Activated CD4-positive, alpha-beta memory T cell treated with anti-CD3 and anti-CD28 coated beads, Interleukin-2, amount 10 ng/mL, durations not matched to agents 7 days and 5 days (primary cell): ENCODE data around the gene PPP4R2. TPM values are rescaled to one million over a fixed set of nuclear protein-coding genes. Genes with fewer than 3 reads are reported as not detected.

ENCODE experiments used
- CTCF ChIA-PET: fragments of 350-600 bp; sonication (Branson Sonifier 250); formaldehyde crosslinking; loops from one replicate; lab custom pipeline; 2021; ENCODE audit warnings: antibody characterized with exemption, inconsistent platforms; lab: Charles Lee
- POLR2A ChIA-PET: fragments of 350-600 bp; sonication (Branson Sonifier 250); formaldehyde crosslinking; loops from one replicate; lab custom pipeline; 2021; ENCODE audit warnings: antibody characterized with exemption; lab: Charles Lee
- DNase-seq: peaks from one replicate; pipeline ENCODE4 v3.0.0-alpha.2; 2020
- H3K27ac Mint-ChIP-seq: one replicate; pipeline ENCODE4 v1.8.0; 2021; ENCODE audit warnings: mild to moderate bottlenecking, mixed read lengths
- H3K27me3 Mint-ChIP-seq: one replicate; pipeline ENCODE4 v1.8.0; 2021; ENCODE audit warnings: mixed read lengths
- H3K36me3 Mint-ChIP-seq: one replicate; pipeline ENCODE4 v1.8.0; 2021; ENCODE audit warnings: low read depth, mixed read lengths
- H3K4me1 Mint-ChIP-seq: one replicate; pipeline ENCODE4 v1.8.0; 2021; ENCODE audit warnings: mixed read lengths
- H3K4me3 Mint-ChIP-seq: one replicate; pipeline ENCODE4 v1.8.0; 2021; ENCODE audit warnings: mild to moderate bottlenecking, mixed read lengths
- H3K9me3 Mint-ChIP-seq: one replicate; pipeline ENCODE4 v1.8.0; 2021; ENCODE audit warnings: mixed read lengths
- total RNA-seq, 2 experiments: library from RNA; stranded (reverse); gene quantifications; one replicate each; pipeline ENCODE4 v1.2.3, GENCODE V29; 2021

PPP4R2 gene
- total RNA-seq, 2 experiments from 2014 or later, result 105 to 106 TPM

GRCh38 chr3:73081140-73081539, 84.5 kb downstream of the PPP4R2 start:
- CTCF ChIA-PET, result interaction anchor here (0.6 to 0.7 kb wide), 3 partner anchors 100 to 673 kb away, joined by 3 to 4 read pairs (median 3); no protein-coding TSS in a partner anchor
- Mint-ChIP-seq H3K27me3 (no peaks in the 10 kb centered on the region), H3K27ac (no peak overlapping the region), H3K4me3 (no peak overlapping the region), H3K4me1 (peaks cover 10% of the 10 kb centered on the region), H3K36me3 (no peaks in the 10 kb centered on the region), H3K9me3 (no peaks in the 10 kb centered on the region)
- POLR2A ChIA-PET, result interaction anchor here (0.7 kb wide), 1 partner anchor 23 kb away, joined by 4 read pairs; no protein-coding TSS in a partner anchor
- no peak for DNase-seq

DNA sequence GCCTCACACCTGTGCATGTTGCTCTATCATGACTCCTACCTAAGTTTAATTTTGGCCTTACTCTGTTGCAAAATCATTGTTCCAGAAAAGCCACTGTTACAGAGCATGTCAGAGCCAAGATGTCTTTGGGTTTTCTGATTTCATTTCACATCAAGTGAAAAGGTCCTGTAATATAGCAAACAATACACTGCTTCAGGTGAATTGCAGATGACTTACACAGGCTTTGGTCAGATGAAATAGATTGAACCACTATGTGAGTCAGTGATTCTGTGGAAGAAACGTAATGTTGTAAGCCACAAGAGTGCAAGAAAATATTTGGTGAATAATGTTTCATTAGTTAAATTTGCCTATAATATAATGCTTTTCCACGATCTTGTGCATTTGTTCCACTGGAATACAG, 87.6 kb downstream of the PPP4R2 start:
- no peak overlapping the region for H3K4me3 Mint-ChIP-seq
- CTCF ChIA-PET, result interaction anchor here (5.1 kb wide), 1 partner anchor 233 kb away, joined by 61 read pairs; no protein-coding TSS in a partner anchor

GRCh38 chr3:73086071-73086494, 89.5 kb downstream of the PPP4R2 start:
- ChIA-PET POLR2A (no interaction called here), CTCF (interaction anchor here (0.7 to 5.1 kb wide), 19 partner anchors 14 to 1211 kb away, joined by 3 to 61 read pairs (median 3); no protein-coding TSS in a partner anchor)
- Mint-ChIP-seq H3K27ac (no peak overlapping the region), H3K36me3 (no peaks in the 10 kb centered on the region), H3K4me1 (peaks cover 7% of the 10 kb centered on the region), H3K9me3 (no peaks in the 10 kb centered on the region), H3K27me3 (peaks cover 5% of the 10 kb centered on the region), H3K4me3 (no peak overlapping the region)
- DNase-seq, result peak; percentile 44

More for the DNA sequence above, 87.6 kb downstream of the PPP4R2 start:
- Mint-ChIP-seq H3K27ac (no peak overlapping the region), H3K27me3 (peaks cover 5% of the 10 kb centered on the region), H3K4me1 (peaks cover 13% of the 10 kb centered on the region), H3K36me3 (no peaks in the 10 kb centered on the region), H3K9me3 (no peaks in the 10 kb centered on the region)
- POLR2A ChIA-PET, result no interaction called here
- no peak for DNase-seq

DNA sequence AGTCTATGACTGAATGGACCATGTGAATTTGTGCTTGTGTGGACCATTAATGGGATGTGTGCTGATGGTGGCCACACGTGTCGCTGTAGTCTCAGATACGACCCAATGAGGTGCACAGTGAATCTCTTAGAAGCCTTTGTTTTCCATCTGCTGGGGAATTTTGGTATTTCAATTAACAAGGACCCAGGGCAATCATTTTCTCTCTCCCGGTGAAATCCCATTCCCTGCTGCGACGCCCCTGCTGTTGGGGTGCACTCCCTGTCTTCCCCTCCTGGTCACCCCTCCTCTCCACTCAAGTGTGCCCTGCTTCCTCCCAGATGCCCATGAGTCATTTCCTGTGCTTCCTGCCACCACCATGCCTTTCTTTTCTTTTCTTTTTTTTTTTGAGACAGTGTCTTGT, 97.5 kb downstream of the PPP4R2 start:
- H3K9me3 Mint-ChIP-seq, result no peaks in the 10 kb centered on the region
- no peak overlapping the region for H3K4me3 Mint-ChIP-seq

DNA sequence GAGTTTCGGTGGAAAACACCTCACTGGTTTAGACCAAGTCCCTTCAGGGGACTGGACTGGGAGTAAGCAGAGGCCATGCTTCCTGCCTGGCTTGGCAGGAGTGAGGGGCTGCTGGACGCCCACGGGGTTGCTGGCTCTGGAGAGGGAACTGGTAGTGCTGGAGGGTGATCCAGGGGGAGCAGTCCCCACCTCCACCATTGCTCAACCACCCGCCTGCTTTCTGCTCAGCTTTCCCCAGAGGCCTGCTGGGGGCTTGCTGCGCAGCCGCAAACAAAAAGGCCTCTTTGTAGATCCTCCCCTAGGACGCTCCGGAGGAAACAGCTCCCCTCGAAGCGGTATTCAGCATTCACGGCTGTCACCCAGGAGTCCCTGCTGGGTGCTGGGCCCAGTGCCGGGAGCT, 98.3 kb downstream of the PPP4R2 start:
- Mint-ChIP-seq H3K4me3 (no peak overlapping the region), H3K9me3 (no peaks in the 10 kb centered on the region), H3K27ac (no peak overlapping the region), H3K36me3 (no peaks in the 10 kb centered on the region), H3K27me3 (no peaks in the 10 kb centered on the region), H3K4me1 (peaks cover 9% of the 10 kb centered on the region)
- DNase-seq, result no peak
- POLR2A ChIA-PET, result interaction anchor here (1.2 kb wide), 1 partner anchor 38 kb away, joined by 3 read pairs; no protein-coding TSS in a partner anchor
- CTCF ChIA-PET, result interaction anchor here (1.4 kb wide), 1 partner anchor 156 kb away, joined by 3 read pairs; no protein-coding TSS in a partner anchor

More for the DNA sequence above, 97.5 kb downstream of the PPP4R2 start:
- ChIA-PET POLR2A (no interaction called here), CTCF (no interaction called here)
- Mint-ChIP-seq H3K36me3 (no peaks in the 10 kb centered on the region), H3K27ac (no peak overlapping the region), H3K4me1 (peaks cover 9% of the 10 kb centered on the region), H3K27me3 (no peaks in the 10 kb centered on the region)
- no peak for DNase-seq

DNA sequence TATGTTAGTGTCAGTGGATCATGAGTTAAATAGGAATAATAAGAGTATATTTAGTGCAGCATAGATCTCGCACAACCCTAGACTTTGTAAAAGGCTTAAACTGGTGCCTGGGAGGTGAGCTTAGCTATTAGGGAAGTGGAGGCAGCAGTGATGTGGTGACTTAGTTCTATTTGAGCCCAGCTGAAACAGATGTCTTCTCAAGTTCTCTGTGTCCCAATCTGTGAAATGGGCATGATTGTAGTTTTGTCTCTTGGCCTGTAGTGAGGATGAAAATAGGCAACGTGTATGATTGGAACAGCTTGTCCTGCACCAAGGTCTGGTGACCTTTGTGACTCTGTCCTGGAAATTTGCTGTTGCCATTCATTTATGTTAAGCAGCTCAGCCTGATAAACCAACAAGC, 99.6 kb downstream of the PPP4R2 start:
- H3K36me3 Mint-ChIP-seq, result no peaks in the 10 kb centered on the region
- H3K9me3 Mint-ChIP-seq, result no peaks in the 10 kb centered on the region
- ChIA-PET POLR2A (interaction anchor here (1.2 kb wide), 1 partner anchor 40 kb away, joined by 3 read pairs; no protein-coding TSS in a partner anchor), CTCF (interaction anchor here (1.1 to 1.4 kb wide), 2 partner anchors 39 to 157 kb away, joined by 3 to 5 read pairs; no protein-coding TSS in a partner anchor)
- DNase-seq, result no peak
- no peaks in the 10 kb centered on the region for H3K27me3 Mint-ChIP-seq
- H3K4me1 Mint-ChIP-seq, result peaks cover 9% of the 10 kb centered on the region
- H3K27ac Mint-ChIP-seq, result no peak overlapping the region
- H3K4me3 Mint-ChIP-seq, result no peak overlapping the region

DNA sequence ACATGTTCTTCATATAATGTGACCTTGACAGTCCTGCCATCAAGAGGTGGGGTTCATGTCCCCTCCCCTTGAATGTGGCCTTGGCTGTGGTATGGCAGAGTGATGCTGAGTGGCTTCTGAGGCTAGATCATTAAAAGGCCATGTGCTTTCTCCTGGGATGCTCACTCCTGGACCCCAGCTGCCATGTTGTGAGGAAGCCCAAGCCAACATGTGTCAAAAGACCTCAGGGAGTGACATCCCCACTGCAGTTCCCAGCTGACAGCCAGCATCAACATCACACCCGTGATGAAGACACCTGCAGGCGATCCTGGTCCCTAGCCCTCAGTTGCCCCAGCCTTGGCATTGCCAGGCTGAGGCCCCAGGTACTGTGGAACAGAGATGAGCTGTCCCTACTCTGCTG, 101.4 kb downstream of the PPP4R2 start:
- Mint-ChIP-seq H3K36me3 (no peaks in the 10 kb centered on the region), H3K27ac (no peak overlapping the region), H3K27me3 (no peaks in the 10 kb centered on the region), H3K4me3 (no peak overlapping the region), H3K4me1 (peaks cover 9% of the 10 kb centered on the region), H3K9me3 (no peaks in the 10 kb centered on the region)
- CTCF ChIA-PET, result interaction anchor here (1.5 kb wide), 1 partner anchor 404 kb away, joined by 3 read pairs; no protein-coding TSS in a partner anchor
- POLR2A ChIA-PET, result no interaction called here
- DNase-seq, result no peak

DNA sequence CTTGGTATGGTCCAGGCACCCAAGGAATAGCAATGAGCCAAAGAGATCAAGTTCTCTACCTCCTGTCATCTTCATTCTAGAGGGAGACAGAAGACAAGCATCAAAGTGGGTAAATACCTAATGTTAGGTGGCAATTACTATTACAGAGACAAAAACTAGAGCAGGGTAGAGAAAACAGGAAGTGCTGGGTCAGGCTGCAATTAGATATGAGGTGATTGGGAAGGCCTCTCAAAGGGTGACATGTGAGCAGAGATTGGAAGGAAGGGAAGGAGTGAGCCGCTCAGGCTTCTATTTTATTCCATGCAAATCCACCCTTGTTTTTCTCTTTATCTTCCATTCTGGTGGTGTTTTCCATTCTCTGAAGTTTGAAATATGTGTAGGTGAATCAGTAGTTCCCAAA, 102.3 kb downstream of the PPP4R2 start:
- H3K4me3 Mint-ChIP-seq, result no peak overlapping the region
- no peaks in the 10 kb centered on the region for H3K36me3 Mint-ChIP-seq
- H3K27ac Mint-ChIP-seq, result no peak overlapping the region
- no peak for DNase-seq
- POLR2A ChIA-PET, result no interaction called here
- CTCF ChIA-PET, result interaction anchor here (1.5 kb wide), 1 partner anchor 404 kb away, joined by 3 read pairs; no protein-coding TSS in a partner anchor
- H3K4me1 Mint-ChIP-seq, result peaks cover 9% of the 10 kb centered on the region
- no peaks in the 10 kb centered on the region for H3K9me3 Mint-ChIP-seq
- no peaks in the 10 kb centered on the region for H3K27me3 Mint-ChIP-seq

DNA sequence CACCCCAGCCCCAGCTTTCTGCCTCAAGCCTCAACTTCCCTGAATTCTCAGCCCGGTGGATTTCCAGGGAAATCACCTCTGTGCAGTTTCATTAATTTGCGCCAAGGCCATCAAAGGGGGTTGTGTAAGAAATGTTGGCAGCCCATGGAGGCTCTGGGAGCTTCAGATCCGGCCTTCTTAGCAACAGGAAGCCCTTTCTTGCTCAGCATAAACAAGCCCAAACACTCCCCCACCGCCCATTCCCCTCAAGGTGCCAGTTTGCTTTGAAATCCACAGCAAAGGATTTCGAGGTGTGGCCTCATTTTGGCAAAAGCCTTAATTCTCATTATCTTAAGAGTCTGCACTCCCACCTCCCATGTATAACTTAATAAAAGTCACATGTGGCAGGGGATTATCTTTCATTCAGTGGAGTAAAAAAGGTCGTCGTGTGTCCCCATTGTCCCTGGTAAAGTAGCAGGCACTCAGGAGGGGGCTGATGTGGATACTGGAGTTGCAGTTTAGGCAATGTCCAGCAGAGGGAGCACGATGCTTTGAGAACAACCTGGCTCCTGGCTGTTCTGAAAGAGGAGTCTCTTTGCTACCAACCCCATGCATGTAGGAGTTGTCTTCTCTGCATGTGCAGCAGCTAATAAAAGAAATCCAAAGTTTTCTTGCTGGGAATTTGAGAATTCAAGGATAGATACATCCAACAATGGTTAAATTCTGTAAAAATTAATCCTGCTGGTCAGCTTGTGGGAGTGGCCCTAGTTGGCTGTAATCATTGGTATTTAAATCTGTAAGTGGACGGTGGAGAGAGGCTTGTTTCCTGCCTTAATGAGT, 104.3 kb downstream of the PPP4R2 start:
- H3K36me3 Mint-ChIP-seq, result no peaks in the 10 kb centered on the region
- H3K4me1 Mint-ChIP-seq, result peaks cover 1% of the 10 kb centered on the region
- H3K9me3 Mint-ChIP-seq, result no peaks in the 10 kb centered on the region
- H3K27me3 Mint-ChIP-seq, result peaks cover 2% of the 10 kb centered on the region
- no peak overlapping the region for H3K27ac Mint-ChIP-seq
- no peak overlapping the region for H3K4me3 Mint-ChIP-seq
- CTCF ChIA-PET, result interaction anchor here (0.5 to 3.2 kb wide), 5 partner anchors 9 to 402 kb away, joined by 3 to 15 read pairs (median 4); no protein-coding TSS in a partner anchor
- POLR2A ChIA-PET, result no interaction called here
- DNase-seq, result peak; percentile 76

GRCh38 chr3:73101881-73102280, 105.3 kb downstream of the PPP4R2 start:
- DNase-seq, result no peak
- ChIA-PET POLR2A (no interaction called here), CTCF (interaction anchor here (0.7 to 3.2 kb wide), 2 partner anchors 330 to 401 kb away, joined by 3 to 15 read pairs; no protein-coding TSS in a partner anchor)
- Mint-ChIP-seq H3K36me3 (no peaks in the 10 kb centered on the region), H3K9me3 (no peaks in the 10 kb centered on the region), H3K27me3 (peaks cover 2% of the 10 kb centered on the region), H3K4me3 (no peak overlapping the region), H3K27ac (no peak overlapping the region), H3K4me1 (peaks cover 1% of the 10 kb centered on the region)

DNA sequence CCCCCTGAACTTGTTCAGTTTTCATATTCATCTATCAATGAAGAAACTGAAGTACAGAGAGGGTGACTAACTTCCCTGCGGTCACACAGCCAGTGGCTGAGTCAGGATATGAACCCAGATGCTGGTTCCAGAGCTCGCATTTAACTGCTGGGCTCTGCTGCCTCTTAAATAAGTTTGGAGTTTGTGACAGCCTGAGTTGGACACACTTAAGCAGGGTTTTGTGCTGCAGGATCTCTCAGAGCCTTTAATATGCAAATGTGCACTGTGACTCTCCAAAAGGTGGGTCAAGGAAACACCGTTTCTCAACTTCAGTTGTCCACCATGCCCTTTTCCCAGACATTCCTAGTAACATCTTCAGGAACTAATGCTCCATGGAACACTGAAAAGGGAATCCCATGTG, 110.6 kb downstream of the PPP4R2 start:
- peaks cover 2% of the 10 kb centered on the region for H3K27me3 Mint-ChIP-seq

DNA sequence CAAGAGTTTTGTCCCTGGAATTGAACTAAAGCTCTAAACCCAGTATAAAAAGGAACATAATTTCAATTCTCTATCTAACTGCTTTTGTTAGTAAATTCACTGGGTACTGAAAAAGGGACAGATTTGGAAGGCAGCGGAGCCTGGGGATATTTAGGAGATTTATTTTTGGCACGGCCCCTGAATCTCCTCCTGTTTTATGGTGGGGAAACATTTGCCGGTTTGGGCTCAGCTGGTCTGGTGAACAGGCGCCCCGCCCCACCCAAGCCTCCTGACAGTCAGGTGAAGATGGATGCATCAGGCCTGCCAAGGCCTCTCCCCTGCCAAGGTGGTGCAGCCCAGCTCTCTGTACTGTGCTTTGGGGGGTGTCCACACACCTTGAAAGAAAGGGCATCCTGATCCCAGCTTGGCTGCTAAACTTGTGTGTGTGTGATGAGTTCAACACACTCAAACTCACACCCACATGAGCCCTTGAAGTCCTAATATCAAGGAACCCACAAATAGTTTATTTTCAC, 111.1 kb downstream of the PPP4R2 start:
- Mint-ChIP-seq H3K27ac (no peak overlapping the region), H3K36me3 (no peaks in the 10 kb centered on the region), H3K4me1 (no peaks in the 10 kb centered on the region), H3K27me3 (peaks cover 2% of the 10 kb centered on the region), H3K4me3 (no peak overlapping the region), H3K9me3 (no peaks in the 10 kb centered on the region)
- ChIA-PET POLR2A (no interaction called here), CTCF (interaction anchor here (1.3 kb wide), 1 partner anchor 22 kb away, joined by 3 read pairs; no protein-coding TSS in a partner anchor)
- DNase-seq, result no peak

More for the DNA sequence above, 110.6 kb downstream of the PPP4R2 start:
- no peaks in the 10 kb centered on the region for H3K9me3 Mint-ChIP-seq
- H3K36me3 Mint-ChIP-seq, result no peaks in the 10 kb centered on the region
- H3K4me3 Mint-ChIP-seq, result no peak overlapping the region
- no peaks in the 10 kb centered on the region for H3K4me1 Mint-ChIP-seq
- DNase-seq, result no peak
- ChIA-PET POLR2A (no interaction called here), CTCF (no interaction called here)
- no peak overlapping the region for H3K27ac Mint-ChIP-seq

- no peaks in the 10 kb centered on the region for H3K9me3 Mint-ChIP-seq
- H3K27me3 Mint-ChIP-seq, result peaks cover 2% of the 10 kb centered on the region
- no peak overlapping the region for H3K27ac Mint-ChIP-seq
- ChIA-PET CTCF (interaction anchor here (1.3 kb wide), 1 partner anchor 23 kb away, joined by 3 read pairs; no protein-coding TSS in a partner anchor), POLR2A (no interaction called here)
- H3K4me1 Mint-ChIP-seq, result no peaks in the 10 kb centered on the region
- no peak for DNase-seq
- H3K36me3 Mint-ChIP-seq, result no peaks in the 10 kb centered on the region
- no peak overlapping the region for H3K4me3 Mint-ChIP-seq
Observed at GRCh38 chr3:73108750-73109149, 112.1 kb downstream of the PPP4R2 start.
